Right atrium auricular region (tissue), 2 donors: ENCODE data around the gene RAD9B. TPM values are rescaled to one million over a fixed set of nuclear protein-coding genes. Genes with fewer than 3 reads are reported as not detected.

ENCODE experiments used
- DNase-seq: peaks from one replicate; pipeline ENCODE4 v3.0.0-alpha.2; 2019; ENCODE audit warnings: low spot score
- H3K27ac ChIP-seq, 2 donors: fragments of 200-600 bp; sonication (generic); 1 replicate in 1 of 2; 2 replicates in 1 of 2; pipeline ENCODE4 v1.5.1; 2016 to 2019
- H3K27me3 ChIP-seq, 2 donors: fragments of 200-600 bp; sonication (generic); one replicate each; pipeline versions ENCODE4 v1.5.1 to v1.6.0; 2017 to 2019
- H3K36me3 ChIP-seq: fragments of 200-600 bp; sonication (generic); one replicate; pipeline ENCODE4 v1.5.1; 2016
- H3K4me1 ChIP-seq, 2 donors: fragments of 200-600 bp; sonication (generic); one replicate each; pipeline versions ENCODE4 v1.5.1 to v1.6.0; 2017 to 2019
- H3K4me3 ChIP-seq, 2 donors: fragments of 200-600 bp; sonication (generic); 1 replicate in 1 of 2; 2 replicates in 1 of 2; pipeline ENCODE4 v1.5.1; 2017 to 2019; ENCODE audit warnings: mild to moderate bottlenecking in 1 of 2, moderate library complexity in 1 of 2
- H3K9me3 ChIP-seq, 2 donors: fragments of 200-600 bp; sonication (generic); one replicate each; pipeline ENCODE4 v1.5.1; 2019
- CTCF ChIP-seq, 2 donors: fragments of 200-600 bp; sonication (generic); IDR thresholded peaks; one replicate each; pipeline ENCODE4 v1.5.1; 2019; ENCODE audit warnings: antibody characterized with exemption in 2 of 2
- total RNA-seq, 2 donors: library from RNA; depleted of rRNA; stranded (reverse); fragments of >200 nt; gene quantifications; one replicate each; pipeline ENCODE4 v1.1.0, GENCODE V29; 2016

Gene RAD9B
- total RNA-seq, 2 donors from 2014 or later: 0.26 to 1.2 TPM

- no peaks in the 10 kb centered on the region for H3K9me3 ChIP-seq
- H3K36me3 ChIP-seq: peaks cover 13% of the 10 kb centered on the region
- H3K27ac ChIP-seq: peak overlapping the region; percentile 82 to 87
- H3K27me3 ChIP-seq: no peaks in the 10 kb centered on the region
- no peak for TF ChIP-seq CTCF (IDR thresholded peaks at IDR 0.05)
- no peak overlapping the region for H3K4me3 ChIP-seq
- H3K4me1 ChIP-seq: peaks cover 0 to 64% of the 10 kb centered on the region in 2 donors
- no peak for DNase-seq
Measured at GRCh38 chr12:110546339-110546738, 44.2 kb downstream of the RAD9B start.

- Histone ChIP-seq H3K4me1 (peaks cover 0 to 70% of the 10 kb centered on the region in 2 donors), H3K27me3 (no peaks in the 10 kb centered on the region), H3K27ac (peak overlapping the region; percentile 18 to 87), H3K36me3 (peaks cover 14% of the 10 kb centered on the region), H3K4me3 (no peak overlapping the region), H3K9me3 (no peaks in the 10 kb centered on the region)
- no peak for TF ChIP-seq CTCF (IDR thresholded peaks at IDR 0.05)
- no peak for DNase-seq
Measured at GRCh38 chr12:110547090-110547489, 45.0 kb downstream of the RAD9B start.

GRCh38 chr12:110548678-110549077 is 46.5 kb downstream of the RAD9B start:
- Histone ChIP-seq H3K36me3 (peaks cover 14% of the 10 kb centered on the region), H3K4me3 (no peak overlapping the region), H3K9me3 (no peaks in the 10 kb centered on the region), H3K4me1 (peaks cover 0 to 64% of the 10 kb centered on the region in 2 donors), H3K27me3 (no peaks in the 10 kb centered on the region), H3K27ac (peak overlapping the region; percentile 66 to 87)
- no peak for DNase-seq
- no peak for TF ChIP-seq CTCF (IDR thresholded peaks at IDR 0.05)

- Histone ChIP-seq H3K9me3 (no peaks in the 10 kb centered on the region), H3K36me3 (peaks cover 14% of the 10 kb centered on the region), H3K4me3 (no peak overlapping the region), H3K27ac (peak overlapping the region; percentile 66 to 87), H3K27me3 (no peaks in the 10 kb centered on the region), H3K4me1 (peaks cover 0 to 54% of the 10 kb centered on the region in 2 donors)
- TF ChIP-seq CTCF (IDR thresholded peaks at IDR 0.05): no peak
- no peak for DNase-seq
Measured at GRCh38 chr12:110549716-110550115, 47.6 kb downstream of the RAD9B start.

GRCh38 chr12:110550981-110551380 is 48.9 kb downstream of the RAD9B start:
- no peak for DNase-seq
- peak overlapping the region in 1 of 2 donors; percentile 87 for H3K27ac ChIP-seq
- H3K9me3 ChIP-seq: no peaks in the 10 kb centered on the region
- peaks cover 14% of the 10 kb centered on the region for H3K36me3 ChIP-seq
- peaks cover 0 to 51% of the 10 kb centered on the region in 2 donors for H3K4me1 ChIP-seq
- no peak overlapping the region for H3K4me3 ChIP-seq
- H3K27me3 ChIP-seq: no peaks in the 10 kb centered on the region
- no peak for TF ChIP-seq CTCF (IDR thresholded peaks at IDR 0.05)

Other genes starting within 250 kb of the RAD9B start
- gene ATP2A2, start 221.1 kb upstream of the RAD9B start, total RNA-seq: 1,000 to 10,000 TPM; 1,597 to 3,086 TPM
- gene ANAPC7, start 98.6 kb upstream of the RAD9B start, total RNA-seq: 10 to 100 TPM; 30.4 to 30.9 TPM
- gene ARPC3, start 52.0 kb upstream of the RAD9B start, total RNA-seq: 100 to 1,000 TPM in 1 of 2 donors, 10 to 100 TPM in 1; 96.4 to 138 TPM
- gene GPN3, start 34.1 kb upstream of the RAD9B start, total RNA-seq: 10 to 100 TPM; 18.7 to 22.0 TPM
- 1 to 10 TPM; 6.9 to 10.0 TPM for gene FAM216A, start 33.5 kb upstream of the RAD9B start, total RNA-seq
- gene VPS29, start 220 bp upstream of the RAD9B start, total RNA-seq: 10 to 100 TPM; 65.7 to 96.1 TPM
- gene PPTC7, start 81.0 kb downstream of the RAD9B start, total RNA-seq: 10 to 100 TPM; 32.1 to 53.6 TPM
- gene TCTN1, start 111.8 kb downstream of the RAD9B start, total RNA-seq: 10 to 100 TPM; 23.7 to 29.0 TPM
- gene HVCN1, start 186.8 kb downstream of the RAD9B start, total RNA-seq: 10 to 100 TPM; 21.7 to 24.1 TPM
- 100 to 1,000 TPM in 1 of 2 donors, 10 to 100 TPM in 1; 99.5 to 199 TPM for gene PPP1CC, start 240.6 kb downstream of the RAD9B start, total RNA-seq